Right renal pelvis (tissue), 4 donors: ENCODE results near the gene IL22RA1. TPM values are rescaled to one million over a fixed set of nuclear protein-coding genes. Genes with fewer than 3 reads are reported as not detected.
A peak's percentile ranks its signal among the peaks of the same experiment; 100 is the strongest.

Experiments used
- DNase-seq, 4 donors: peaks; one replicate each; pipeline ENCODE4 v3.0.0-alpha.2; 2013; ENCODE audit warnings: low read depth in 4 of 4, low spot score in 3 of 4, missing footprints in 1 of 4
- polyA plus RNA-seq, 4 donors: library from polyadenylated mRNA; unstranded; fragments of 120-200 nt; gene quantifications; one replicate each; pipeline ENCODE4 v1.2.1, GENCODE V29; 2013; ENCODE audit not compliant: insufficient read length in 4 of 4

The IL22RA1 gene
- polyA plus RNA-seq: 1 to 10 TPM; 2.9 to 4.8 (median 3.4) TPM

- DNase-seq: no peak
These were observed at the start of gene IL22RA1 for GRCh38 chr1:24142546-24143534. TSS of gene IL22RA1 (minus strand) at chr1:24143140. CDS start at chr1:24143082, 58 bp downstream.

- DNase-seq: no peak
These were observed 48.9 kb upstream of the IL22RA1 start for GRCh38 chr1:24191860-24192259.

- no peak for DNase-seq
These were observed 48.1 kb upstream of the IL22RA1 start for GRCh38 chr1:24190983-24191461.

GRCh38 chr1:24189528-24189927 is 46.6 kb upstream of the IL22RA1 start:
- no peak for DNase-seq

- peak in 1 of 4 donors; percentile 71 for DNase-seq
These were observed 44.3 kb upstream of the IL22RA1 start, which contains the start of gene IFNLR1 for GRCh38 chr1:24186993-24187790. TSS of gene IFNLR1 (minus strand) at chr1:24187289. CDS start at chr1:24187248, 41 bp downstream.

- no peak for DNase-seq
These were observed 43.7 kb upstream of the IL22RA1 start for GRCh38 chr1:24186711-24186992.

GRCh38 chr1:24186031-24186710 is 43.2 kb upstream of the IL22RA1 start:
- no peak for DNase-seq

GRCh38 chr1:24185076-24185475 is 42.1 kb upstream of the IL22RA1 start:
- DNase-seq: no peak

- DNase-seq: no peak
These were observed 39.1 kb upstream of the IL22RA1 start for GRCh38 chr1:24182061-24182460.

GRCh38 chr1:24181619-24182018 is 38.7 kb upstream of the IL22RA1 start:
- no peak for DNase-seq

- no peak for DNase-seq
These were observed 37.7 kb upstream of the IL22RA1 start for GRCh38 chr1:24180676-24181075.

GRCh38 chr1:24179251-24179840 is 36.4 kb upstream of the IL22RA1 start:
- no peak for DNase-seq

GRCh38 chr1:24178407-24178806 is 35.5 kb upstream of the IL22RA1 start:
- no peak for DNase-seq

- no peak for DNase-seq
These were observed 34.2 kb upstream of the IL22RA1 start for GRCh38 chr1:24177161-24177560.

GRCh38 chr1:24175033-24175755 is 32.3 kb upstream of the IL22RA1 start:
- no peak for DNase-seq

- no peak for DNase-seq
These were observed 31.0 kb upstream of the IL22RA1 start for GRCh38 chr1:24173638-24174575.

GRCh38 chr1:24172598-24172997 is 29.7 kb upstream of the IL22RA1 start:
- no peak for DNase-seq

GRCh38 chr1:24169286-24169685 is 26.3 kb upstream of the IL22RA1 start:
- DNase-seq: no peak

GRCh38 chr1:24168245-24168644 is 25.3 kb upstream of the IL22RA1 start:
- no peak for DNase-seq
